GM21529 (cell line): ENCODE results near the gene VGLL3.
"Not testable (repeated sequence)": the region's sequence is repeated elsewhere in the genome, so short reads cannot be mapped to it uniquely, and the experiment has no call there.

Experiments
- ATAC-seq: cut with Tn5 transposase; IDR thresholded peaks from one replicate; pipeline ENCODE4 v1.9.1; 2021; ENCODE audit not compliant: unreplicated experiment

Gene VGLL3

GRCh38 chr3:86990734-86991481 lies at the start of gene VGLL3:
Gene VGLL3, minus strand, starts transcription at chr3:86991149. Its CDS starts 406 bp downstream, at chr3:86990743.
- ATAC-seq: no peak

- ATAC-seq: no peak
These were observed 46.7 kb upstream of the VGLL3 start for GRCh38 chr3:87037652-87038051.

- no peak for ATAC-seq
These were observed 45.7 kb upstream of the VGLL3 start for GRCh38 chr3:87036671-87037070.

GRCh38 chr3:87035339-87035738 lies 44.4 kb upstream of the VGLL3 start:
- no peak for ATAC-seq

- no peak for ATAC-seq
These were observed 42.3 kb upstream of the VGLL3 start for GRCh38 chr3:87033205-87033604.

- ATAC-seq: no peak
These were observed 35.0 kb upstream of the VGLL3 start for GRCh38 chr3:87025661-87026645.

GRCh38 chr3:87017370-87017769 lies 26.4 kb upstream of the VGLL3 start:
- ATAC-seq: not testable (repeated sequence)

GRCh38 chr3:87009271-87009670 lies 18.3 kb upstream of the VGLL3 start:
- ATAC-seq: no peak

- ATAC-seq: no peak
These were observed 16.0 kb upstream of the VGLL3 start for GRCh38 chr3:87006844-87007439.

- ATAC-seq: no peak
These were observed 13.9 kb upstream of the VGLL3 start for GRCh38 chr3:87004883-87005282.

GRCh38 chr3:87002346-87002745 lies 11.4 kb upstream of the VGLL3 start:
- ATAC-seq: no peak

GRCh38 chr3:87001473-87002098 lies 10.6 kb upstream of the VGLL3 start:
- no peak for ATAC-seq

GRCh38 chr3:87000940-87001339 lies 10.0 kb upstream of the VGLL3 start:
- no peak for ATAC-seq

- ATAC-seq: no peak
These were observed 7.6 kb upstream of the VGLL3 start for GRCh38 chr3:86998569-86998968.

GRCh38 chr3:86996261-86996955 lies 5.5 kb upstream of the VGLL3 start:
- ATAC-seq: no peak

- no peak for ATAC-seq
These were observed 4.6 kb upstream of the VGLL3 start for GRCh38 chr3:86995537-86995936.

GRCh38 chr3:86993704-86994103 lies 2.8 kb upstream of the VGLL3 start:
- ATAC-seq: no peak

GRCh38 chr3:86991840-86992435 lies 989 bp upstream of the VGLL3 start:
- no peak for ATAC-seq

- no peak for ATAC-seq
These were observed 500 bp upstream of the VGLL3 start for GRCh38 chr3:86991482-86991815.

GRCh38 chr3:86990012-86990733 lies 776 bp downstream of the VGLL3 start:
- no peak for ATAC-seq
